ENCODE results near the gene SCN4B.

DNA sequence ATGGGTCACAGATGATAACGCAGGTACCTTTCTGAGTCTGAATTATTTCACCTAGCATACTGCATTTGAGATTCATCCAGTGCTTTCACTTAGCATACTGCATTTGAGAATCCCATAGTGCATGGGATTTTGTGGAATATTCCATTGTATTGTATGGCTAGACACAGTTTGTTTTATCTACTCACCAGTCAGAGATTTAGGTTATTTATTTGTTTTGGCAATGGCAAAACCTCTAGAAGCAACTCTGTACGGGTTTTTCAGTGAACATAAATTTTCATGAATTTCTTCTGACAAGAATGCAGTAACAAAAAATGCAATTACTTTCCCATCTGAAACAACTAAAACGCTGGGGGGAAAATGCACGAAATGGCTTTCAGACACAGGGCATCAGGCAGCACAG is 24.3 kb downstream of the SCN4B start:
- TF ChIP-seq, protein P1, sequence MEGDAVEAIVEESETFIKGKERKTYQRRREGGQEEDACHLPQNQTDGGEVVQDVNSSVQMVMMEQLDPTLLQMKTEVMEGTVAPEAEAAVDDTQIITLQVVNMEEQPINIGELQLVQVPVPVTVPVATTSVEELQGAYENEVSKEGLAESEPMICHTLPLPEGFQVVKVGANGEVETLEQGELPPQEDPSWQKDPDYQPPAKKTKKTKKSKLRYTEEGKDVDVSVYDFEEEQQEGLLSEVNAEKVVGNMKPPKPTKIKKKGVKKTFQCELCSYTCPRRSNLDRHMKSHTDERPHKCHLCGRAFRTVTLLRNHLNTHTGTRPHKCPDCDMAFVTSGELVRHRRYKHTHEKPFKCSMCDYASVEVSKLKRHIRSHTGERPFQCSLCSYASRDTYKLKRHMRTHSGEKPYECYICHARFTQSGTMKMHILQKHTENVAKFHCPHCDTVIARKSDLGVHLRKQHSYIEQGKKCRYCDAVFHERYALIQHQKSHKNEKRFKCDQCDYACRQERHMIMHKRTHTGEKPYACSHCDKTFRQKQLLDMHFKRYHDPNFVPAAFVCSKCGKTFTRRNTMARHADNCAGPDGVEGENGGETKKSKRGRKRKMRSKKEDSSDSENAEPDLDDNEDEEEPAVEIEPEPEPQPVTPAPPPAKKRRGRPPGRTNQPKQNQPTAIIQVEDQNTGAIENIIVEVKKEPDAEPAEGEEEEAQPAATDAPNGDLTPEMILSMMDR (conservative IDR thresholded peaks at IDR 0.05): no peak
- TF ChIP-seq EZH2 (IDR thresholded peaks at IDR 0.05; ENCODE audit: low read depth): no peak

Measured in PC-9 (cell line).